Peyer's patch (tissue), 4 donors: ENCODE results near the gene SUB1. TPM values are rescaled to one million over a fixed set of nuclear protein-coding genes. Genes with fewer than 3 reads are reported as not detected.

Source experiments
- DNase-seq, 3 donors: peaks; one replicate each; pipeline ENCODE4 v3.0.0-alpha.2; 2017 to 2019
- H3K27ac ChIP-seq, 4 donors: fragments of 200-600 bp; sonication (generic); one replicate each; pipeline ENCODE4 v1.5.1; 2016 to 2019
- H3K27me3 ChIP-seq, 2 donors: fragments of 200-600 bp; sonication (generic); one replicate each; pipeline ENCODE4 v1.5.1; 2019
- H3K36me3 ChIP-seq, 3 donors: fragments of 200-600 bp; sonication (generic); one replicate each; pipeline ENCODE4 v1.5.1; 2016 to 2019
- H3K4me1 ChIP-seq, 4 donors: fragments of 200-600 bp; sonication (generic); one replicate each; pipeline ENCODE4 v1.5.1; 2016 to 2019
- H3K4me3 ChIP-seq, 4 donors: fragments of 200-600 bp; sonication (generic); 1 replicate in 3 of 4; 2 replicates in 1 of 4; pipeline ENCODE4 v1.5.1; 2016 to 2019; ENCODE audit warnings: mild to moderate bottlenecking in 1 of 4
- H3K9me3 ChIP-seq, 4 donors: fragments of 200-600 bp; sonication (generic); one replicate each; pipeline ENCODE4 v1.5.1; 2016 to 2019; ENCODE audit warnings: mild to moderate bottlenecking in 1 of 4
- POLR2A ChIP-seq, 2 donors: fragments of 450-650 bp; IDR thresholded peaks; one replicate each; pipeline ENCODE4 v1.5.1; 2017; ENCODE audit warnings: antibody characterized with exemption in 2 of 2, mild to moderate bottlenecking in 2 of 2, moderate library complexity in 2 of 2
- total RNA-seq, 4 donors: library from RNA; depleted of rRNA; stranded (reverse); fragments of >200 nt; gene quantifications; one replicate each; pipeline ENCODE4 v1.1.0, GENCODE V29; 2016
- TF ChIP-seq, protein P1 (sequence below), 6 experiments: fragments of 450-650 bp in 4 of 6; fragments of 200-600 bp in 2 of 6; sonication (generic) in 1 of 6; IDR thresholded peaks; one replicate each; pipeline ENCODE4 v1.5.1; 2017 to 2019; ENCODE audit warnings: antibody characterized with exemption in 6 of 6, mild to moderate bottlenecking in 3 of 6, moderate library complexity in 1 of 6

Gene SUB1
- total RNA-seq, 4 donors from 2014 or later, result 64.2 to 155 (median 98.2) TPM

DNA sequence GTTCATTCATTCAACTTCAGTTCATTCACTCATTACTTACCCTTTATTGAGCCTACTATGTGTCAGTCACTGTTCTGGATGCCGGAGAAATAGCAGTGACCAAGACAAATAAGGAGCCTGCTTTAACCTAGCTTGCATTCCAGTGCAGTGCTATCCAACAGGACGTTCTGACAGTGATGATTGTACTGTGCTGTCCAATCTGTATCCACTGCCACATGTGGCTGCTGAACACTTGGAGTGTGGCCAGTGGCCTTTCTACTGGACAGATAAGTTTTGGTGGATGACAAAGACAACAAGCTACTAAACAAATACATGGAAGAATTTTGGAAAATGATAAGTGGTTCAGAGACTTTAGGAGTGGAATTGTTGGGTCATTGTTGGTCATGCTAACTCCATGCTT, 33.6 kb downstream of the SUB1 start:
- no peaks in the 10 kb centered on the region for H3K36me3 ChIP-seq
- no peaks in the 10 kb centered on the region for H3K9me3 ChIP-seq
- H3K4me3 ChIP-seq, result no peak overlapping the region
- no peaks in the 10 kb centered on the region for H3K27me3 ChIP-seq
- H3K4me1 ChIP-seq, result no peaks in the 10 kb centered on the region
- no peak for TF ChIP-seq POLR2A (IDR thresholded peaks at IDR 0.05)
- TF ChIP-seq, protein P1, sequence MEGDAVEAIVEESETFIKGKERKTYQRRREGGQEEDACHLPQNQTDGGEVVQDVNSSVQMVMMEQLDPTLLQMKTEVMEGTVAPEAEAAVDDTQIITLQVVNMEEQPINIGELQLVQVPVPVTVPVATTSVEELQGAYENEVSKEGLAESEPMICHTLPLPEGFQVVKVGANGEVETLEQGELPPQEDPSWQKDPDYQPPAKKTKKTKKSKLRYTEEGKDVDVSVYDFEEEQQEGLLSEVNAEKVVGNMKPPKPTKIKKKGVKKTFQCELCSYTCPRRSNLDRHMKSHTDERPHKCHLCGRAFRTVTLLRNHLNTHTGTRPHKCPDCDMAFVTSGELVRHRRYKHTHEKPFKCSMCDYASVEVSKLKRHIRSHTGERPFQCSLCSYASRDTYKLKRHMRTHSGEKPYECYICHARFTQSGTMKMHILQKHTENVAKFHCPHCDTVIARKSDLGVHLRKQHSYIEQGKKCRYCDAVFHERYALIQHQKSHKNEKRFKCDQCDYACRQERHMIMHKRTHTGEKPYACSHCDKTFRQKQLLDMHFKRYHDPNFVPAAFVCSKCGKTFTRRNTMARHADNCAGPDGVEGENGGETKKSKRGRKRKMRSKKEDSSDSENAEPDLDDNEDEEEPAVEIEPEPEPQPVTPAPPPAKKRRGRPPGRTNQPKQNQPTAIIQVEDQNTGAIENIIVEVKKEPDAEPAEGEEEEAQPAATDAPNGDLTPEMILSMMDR (IDR thresholded peaks at IDR 0.05), result no peak
- DNase-seq, result no peak
- H3K27ac ChIP-seq, result no peak overlapping the region

DNA sequence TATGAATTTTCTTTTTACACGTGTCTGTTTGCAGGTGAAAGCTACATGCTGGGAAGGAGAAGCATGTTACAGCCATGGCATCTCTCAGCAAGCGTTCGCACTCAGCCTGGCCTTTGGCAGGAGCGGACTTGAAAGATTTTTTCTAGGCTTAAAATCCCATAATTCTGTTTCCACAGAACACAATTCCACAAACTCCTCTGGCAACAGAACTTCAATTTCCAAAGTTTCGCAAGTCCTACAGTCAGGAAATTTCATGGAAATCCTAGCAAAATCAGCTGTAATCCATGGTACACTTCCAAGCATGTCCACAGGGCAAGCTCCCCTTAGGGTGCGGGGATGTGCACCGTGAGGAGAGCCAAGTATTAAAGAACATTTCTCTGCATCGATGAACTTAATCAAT, 35.9 kb downstream of the SUB1 start:
- Histone ChIP-seq H3K27ac (no peak overlapping the region), H3K4me1 (no peaks in the 10 kb centered on the region), H3K27me3 (no peaks in the 10 kb centered on the region), H3K4me3 (no peak overlapping the region), H3K36me3 (no peaks in the 10 kb centered on the region), H3K9me3 (no peaks in the 10 kb centered on the region)
- TF ChIP-seq, protein P1 (IDR thresholded peaks at IDR 0.05), result no peak
- no peak for TF ChIP-seq POLR2A (IDR thresholded peaks at IDR 0.05)
- no peak for DNase-seq

GRCh38 chr5:32625106-32625505, 39.7 kb downstream of the SUB1 start:
- Histone ChIP-seq H3K36me3 (no peaks in the 10 kb centered on the region), H3K27ac (no peak overlapping the region), H3K9me3 (no peaks in the 10 kb centered on the region), H3K4me3 (no peak overlapping the region), H3K4me1 (no peaks in the 10 kb centered on the region), H3K27me3 (no peaks in the 10 kb centered on the region)
- no peak for TF ChIP-seq POLR2A (IDR thresholded peaks at IDR 0.05)
- TF ChIP-seq, protein P1 (IDR thresholded peaks at IDR 0.05), result no peak
- no peak for DNase-seq

GRCh38 chr5:32625547-32625946, 40.2 kb downstream of the SUB1 start:
- no peaks in the 10 kb centered on the region for H3K36me3 ChIP-seq
- H3K9me3 ChIP-seq, result no peaks in the 10 kb centered on the region
- no peak overlapping the region for H3K27ac ChIP-seq
- no peak for DNase-seq
- H3K4me1 ChIP-seq, result no peaks in the 10 kb centered on the region
- TF ChIP-seq, protein P1 (IDR thresholded peaks at IDR 0.05), result no peak
- no peak for TF ChIP-seq POLR2A (IDR thresholded peaks at IDR 0.05)
- no peaks in the 10 kb centered on the region for H3K27me3 ChIP-seq
- no peak overlapping the region for H3K4me3 ChIP-seq

DNA sequence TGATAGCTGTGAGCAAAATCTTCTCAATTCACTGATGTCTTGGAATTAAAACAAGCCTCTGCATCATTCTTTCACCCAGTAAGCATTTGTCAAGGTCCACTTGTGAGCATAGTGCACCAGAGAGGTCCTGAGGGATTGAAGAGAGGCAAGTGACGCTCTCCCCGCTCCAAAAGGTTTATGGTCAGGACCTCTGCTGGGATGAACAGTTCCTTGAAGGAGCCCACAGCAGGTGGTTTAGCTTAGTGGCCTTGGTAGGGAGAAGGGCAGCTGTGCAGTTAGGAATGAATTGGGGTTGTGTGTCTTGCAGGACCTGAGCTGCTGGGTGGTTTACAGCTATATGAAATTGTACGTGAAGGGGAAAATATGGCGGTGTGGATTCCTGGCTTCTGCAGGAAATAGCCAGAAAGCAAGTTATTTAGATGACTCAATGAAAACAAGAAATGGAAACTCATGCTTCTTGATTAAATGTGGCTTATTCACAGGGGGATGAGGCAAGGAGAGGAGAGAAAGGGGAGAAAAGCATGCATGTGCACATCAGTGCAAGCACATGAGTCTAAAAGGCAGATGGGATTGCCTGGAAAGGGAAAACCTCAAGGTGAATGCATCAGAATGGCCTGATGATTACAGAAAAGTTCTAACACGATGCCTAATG, 42.0 kb downstream of the SUB1 start:
- Histone ChIP-seq H3K27ac (no peak overlapping the region), H3K27me3 (no peaks in the 10 kb centered on the region), H3K4me3 (no peak overlapping the region), H3K4me1 (no peaks in the 10 kb centered on the region), H3K36me3 (no peaks in the 10 kb centered on the region), H3K9me3 (no peaks in the 10 kb centered on the region)
- no peak for DNase-seq
- TF ChIP-seq, protein P1 (IDR thresholded peaks at IDR 0.05), result no peak
- TF ChIP-seq POLR2A (IDR thresholded peaks at IDR 0.05), result no peak
